HG03520 (cell line): ENCODE measurements around the gene LRP1-AS.

Experiments
- ATAC-seq: cut with Tn5 transposase; IDR thresholded peaks from one replicate; pipeline ENCODE4 v1.9.1; 2021; ENCODE audit warnings: mild to moderate bottlenecking, moderate library complexity; ENCODE audit not compliant: unreplicated experiment

The LRP1-AS gene

DNA sequence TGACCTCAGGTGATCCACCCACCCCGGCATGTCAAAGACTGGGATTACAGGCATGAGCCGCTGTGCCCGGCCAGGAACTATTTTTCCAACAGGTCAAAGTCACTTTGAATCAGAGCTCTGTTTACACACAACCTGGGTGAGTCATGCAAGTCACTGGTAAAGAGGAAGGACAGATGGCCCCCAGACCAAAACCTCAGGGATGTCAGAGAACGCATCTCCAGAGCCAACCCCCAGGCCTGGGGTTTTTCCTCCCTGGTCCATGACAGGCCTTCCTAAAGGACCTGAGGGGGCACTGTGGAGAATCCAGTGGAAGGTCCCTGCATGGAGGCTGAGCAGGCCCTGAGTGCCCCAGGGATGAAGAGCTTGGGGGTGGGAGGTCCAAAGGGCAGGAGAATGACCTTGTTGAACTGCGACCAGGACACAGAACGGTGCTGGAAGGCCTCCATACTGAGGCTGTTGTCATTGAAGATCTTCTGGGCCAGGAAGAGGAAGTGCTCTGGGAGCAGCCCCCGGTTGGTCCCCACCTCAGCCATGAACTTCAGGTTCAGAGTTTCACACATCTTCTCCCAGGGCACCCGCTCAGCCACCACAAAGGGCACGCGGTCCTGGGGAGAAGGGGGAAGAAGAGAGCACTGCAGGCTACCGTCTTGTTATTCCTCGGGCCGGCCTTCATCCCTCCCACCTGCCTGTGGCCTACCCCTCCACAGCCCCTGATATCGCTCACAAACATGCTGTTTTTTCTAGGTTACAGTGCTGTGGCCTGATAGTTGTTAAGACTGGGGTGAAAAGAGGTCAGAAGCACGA is 45.3 kb downstream of the LRP1-AS start:
- no peak for ATAC-seq

DNA sequence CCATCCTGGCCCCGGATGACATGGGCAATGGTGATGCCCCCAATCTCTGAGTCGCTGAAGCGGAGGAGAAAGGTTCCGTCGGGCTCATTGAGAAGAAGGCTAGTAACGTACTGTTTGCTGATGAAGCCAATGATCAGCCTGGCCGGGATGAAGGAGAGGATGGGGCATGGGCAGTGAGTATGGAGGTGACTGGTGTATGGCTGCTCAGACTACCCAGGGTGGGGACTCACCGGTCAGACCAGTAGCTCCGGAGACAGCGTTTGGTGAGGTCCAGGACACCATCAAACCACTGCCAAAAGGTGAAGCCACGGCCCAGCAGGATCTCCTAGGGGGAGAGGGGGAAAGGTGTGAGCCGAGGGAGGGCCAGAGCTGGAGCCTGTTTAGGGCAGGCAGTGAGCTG is 47.7 kb downstream of the LRP1-AS start:
- ATAC-seq: no peak

DNA sequence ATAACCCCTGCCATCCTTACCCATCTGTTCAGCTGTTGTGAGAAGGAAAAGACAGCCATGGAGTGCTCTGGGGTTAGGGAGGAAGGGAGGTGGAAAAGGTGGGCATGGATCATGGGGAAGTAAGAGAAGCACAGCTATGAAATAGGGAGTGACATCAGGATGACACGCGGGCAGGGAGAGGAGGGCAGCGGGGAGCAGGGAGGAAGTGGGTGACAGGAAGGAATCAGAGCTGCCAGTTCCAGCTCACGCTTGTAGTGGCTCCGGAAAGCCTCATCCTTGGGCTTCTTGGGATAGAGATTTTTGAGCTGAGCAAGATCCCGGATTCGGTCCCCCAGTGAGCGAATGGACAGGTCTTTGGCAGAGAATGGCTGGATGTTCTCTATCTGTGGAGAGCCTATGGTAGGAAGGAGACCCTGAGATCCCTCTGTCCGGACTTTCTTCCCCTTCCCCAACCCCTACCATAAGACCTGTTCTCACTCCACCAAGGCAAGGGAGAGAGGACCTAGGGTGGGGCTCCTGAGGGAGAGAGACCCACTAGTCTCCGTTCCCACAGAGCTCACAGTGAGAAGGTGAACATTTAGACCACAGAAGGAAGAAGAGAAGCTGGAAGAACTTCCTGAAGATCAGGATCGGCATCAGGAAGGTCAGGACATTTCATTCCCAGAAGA is 48.2 kb downstream of the LRP1-AS start:
- ATAC-seq: no peak

DNA sequence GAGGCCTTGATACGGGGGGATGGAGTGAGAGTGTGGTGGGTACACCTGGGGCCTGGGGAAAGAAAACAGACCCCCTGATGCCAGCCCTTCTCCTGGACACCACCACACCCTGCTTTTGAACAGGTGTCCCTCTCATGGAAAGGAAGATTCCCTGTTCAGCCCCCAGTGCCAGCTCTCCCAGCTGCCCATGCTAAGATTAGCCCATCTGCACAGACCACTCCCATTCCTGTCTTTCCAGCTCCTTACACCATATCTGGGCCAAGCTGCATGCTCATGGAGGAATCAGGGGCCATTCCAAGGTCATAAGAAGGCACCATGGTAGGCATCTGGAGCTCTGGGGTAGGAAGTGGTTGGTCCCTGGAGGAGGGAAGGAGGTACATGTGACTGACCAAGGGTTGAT is 48.9 kb downstream of the LRP1-AS start:
- no peak for ATAC-seq

DNA sequence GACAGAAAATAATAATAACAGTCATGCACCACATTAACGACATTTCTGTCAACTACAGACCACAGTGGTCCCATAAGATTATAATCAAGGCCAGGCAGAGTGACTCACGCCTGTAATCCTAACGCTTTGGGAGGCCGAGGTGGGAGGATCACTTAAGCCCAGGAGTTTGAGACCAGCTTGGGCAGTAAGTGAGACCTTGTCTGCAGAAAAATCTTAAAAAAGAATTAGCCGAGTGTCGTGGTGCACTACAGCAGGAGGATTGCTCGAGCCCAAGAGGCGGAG is 49.9 kb downstream of the LRP1-AS start:
- ATAC-seq: no peak

DNA sequence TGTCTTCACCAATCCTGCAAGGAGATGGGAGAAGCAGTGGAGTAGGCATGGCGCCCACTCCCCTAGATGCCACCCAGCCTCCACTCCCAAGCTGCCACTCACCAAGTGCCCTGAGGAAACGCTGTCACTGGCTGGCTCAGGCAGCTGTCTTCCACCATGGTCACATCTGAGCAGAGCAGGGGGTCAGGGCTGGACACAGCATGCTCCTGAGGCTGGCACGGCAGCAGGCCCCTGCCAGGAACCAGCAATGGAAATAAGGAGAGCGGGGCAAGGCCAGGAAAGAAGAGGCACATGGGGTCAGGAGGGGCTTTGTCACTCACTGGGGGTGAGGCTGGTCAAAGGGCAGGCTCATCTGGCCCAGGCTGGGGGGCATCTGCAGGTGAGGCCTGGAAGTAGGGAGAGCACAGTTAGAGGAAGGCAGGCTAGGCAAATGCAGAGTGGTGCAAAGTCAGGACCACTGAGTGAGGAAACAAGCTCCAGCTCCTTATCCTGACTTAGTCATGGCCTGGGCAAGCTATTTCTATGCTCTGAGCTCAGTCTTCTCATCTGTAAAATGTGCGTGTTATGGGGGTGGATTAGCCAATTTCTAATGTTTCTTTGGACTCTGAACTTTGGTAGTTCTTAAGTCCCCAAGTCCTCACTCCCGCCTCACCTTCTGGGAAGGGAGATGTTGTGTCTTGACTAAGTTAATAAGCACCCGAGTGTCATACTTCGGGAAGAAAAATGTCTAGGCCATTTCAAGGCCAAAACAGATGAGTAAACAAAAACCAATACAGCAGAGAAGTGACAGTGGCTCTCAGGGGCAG is 50.5 kb downstream of the LRP1-AS start:
- no peak for ATAC-seq

DNA sequence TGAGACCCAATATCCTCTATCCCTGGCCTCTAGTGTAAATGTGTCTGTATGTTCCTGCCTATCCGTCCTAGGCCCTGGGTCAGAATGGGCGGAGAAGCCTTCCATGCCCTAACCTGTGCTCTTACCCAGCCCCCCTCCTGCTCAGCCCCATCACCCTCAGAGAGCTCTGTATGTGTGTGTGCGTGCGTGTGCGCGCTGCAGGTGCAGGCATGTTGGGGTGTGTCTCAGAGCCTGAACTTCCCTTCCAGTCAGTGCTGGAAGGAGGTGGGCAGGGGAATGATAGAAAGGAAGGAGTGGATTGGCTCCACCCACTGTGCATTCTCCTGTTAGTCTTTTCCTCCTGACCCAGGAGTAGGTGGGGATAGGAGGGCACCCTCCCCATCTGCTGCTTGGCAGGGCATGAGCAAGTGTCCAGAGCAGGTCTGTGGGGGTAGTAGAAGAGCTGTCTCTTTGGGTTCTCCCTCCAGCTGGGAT is 51.3 kb downstream of the LRP1-AS start:
- ATAC-seq: no peak

DNA sequence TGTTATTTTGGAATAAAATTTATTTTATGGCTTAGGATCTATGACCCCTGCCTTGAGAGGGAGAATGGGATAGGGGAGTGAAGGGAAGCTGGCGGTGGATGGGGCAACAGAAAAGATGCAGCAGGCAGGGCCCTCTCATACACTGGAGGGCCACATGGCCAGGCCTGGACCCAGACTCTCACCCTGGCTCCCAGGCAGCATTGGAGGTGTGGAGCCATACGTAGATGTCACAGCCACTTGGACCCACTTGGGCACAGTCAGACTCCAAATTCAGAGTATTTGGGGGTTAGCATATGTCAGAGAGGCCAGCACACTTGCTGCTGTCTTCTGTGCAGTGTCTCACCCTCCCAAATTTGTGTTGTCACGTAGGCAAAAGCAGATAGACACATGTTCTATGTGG is 52.0 kb downstream of the LRP1-AS start:
- ATAC-seq: no peak
